BLaER1 treated with 17β-estradiol and CSF1 and Interleukin-3, amounts not matched to agents 10 nM and 100 nM (cell line): ENCODE data around the gene LRRC3B.

Experiments used
- H3K27ac ChIP-seq, 11 experiments: shearing (Covaris generic); formaldehyde crosslinking; 2 replicates each; pipeline ENCODE4 v1.8.1; 2022
- H3K27me3 ChIP-seq, 11 experiments: shearing (Covaris generic); formaldehyde crosslinking; 2 replicates each; pipeline ENCODE4 v1.8.1; 2022
- H3K36me3 ChIP-seq, 11 experiments: shearing (Covaris generic); formaldehyde crosslinking; 2 replicates each; pipeline ENCODE4 v1.8.1; 2022
- H3K4me1 ChIP-seq, 10 experiments: shearing (Covaris generic); formaldehyde crosslinking; 2 replicates each; pipeline ENCODE4 v1.8.1; 2022
- H3K4me2 ChIP-seq, 11 experiments: shearing (Covaris generic); formaldehyde crosslinking; 2 replicates each; pipeline ENCODE4 v1.8.1; 2022
- H3K4me3 ChIP-seq, 10 experiments: shearing (Covaris generic); formaldehyde crosslinking; 2 replicates each; pipeline ENCODE4 v1.8.1; 2022
- H3K9ac ChIP-seq, 11 experiments: shearing (Covaris generic); formaldehyde crosslinking; 2 replicates each; pipeline ENCODE4 v1.8.1; 2022
- H3K9me3 ChIP-seq, 11 experiments: shearing (Covaris generic); formaldehyde crosslinking; replicated peaks in 1 of 11; 2 replicates each; pipeline ENCODE4 v1.8.1; 2022
- H4K20me1 ChIP-seq, 11 experiments: shearing (Covaris generic); formaldehyde crosslinking; 2 replicates each; pipeline ENCODE4 v1.8.1; 2022
- Cebpa-rat ChIP-seq, 11 experiments: shearing (Covaris generic); IDR thresholded peaks; 2 replicates each; pipeline ENCODE4 v1.8.1; 2022

LRRC3B gene

GRCh38 chr3:26622621-26623418 is at the start of gene LRRC3B:
Gene LRRC3B, plus strand, starts transcription at chr3:26622772. Its CDS starts 86,901 bp downstream, at chr3:26709673.
- Histone ChIP-seq H3K36me3 (no peaks in the 10 kb centered on the region; a peak in 1 of 22 replicates), H3K4me2 (peak within 1 kb of the TSS; percentile 73 to 98 (median 92)), H3K9me3 (peaks cover 0 to 32% (median 9%) of the 10 kb centered on the region in 11 experiments; a peak in 14 of 22 replicates), H3K27ac (no peak within 1 kb of the TSS), H3K9ac (peak within 1 kb of the TSS in 1 of 11 experiments; percentile 31; a peak in 2 of 22 replicates), H4K20me1 (peaks cover 0 to 32% (median 10%) of the 10 kb centered on the region in 11 experiments; a peak in 13 of 22 replicates), H3K4me1 (peaks cover 12 to 33% (median 24%) of the 10 kb centered on the region in 10 experiments; a peak in 17 of 20 replicates), H3K4me3 (peak within 1 kb of the TSS; percentile 43 to 67 (median 59)), H3K27me3 (peaks cover 62 to 87% (median 73%) of the 10 kb centered on the region in 11 experiments)
- TF ChIP-seq Cebpa-rat (IDR thresholded peaks at IDR 0.05) = no peak

GRCh38 chr3:26574766-26575165 is 47.8 kb upstream of the LRRC3B start:
- no peaks in the 10 kb centered on the region for H4K20me1 ChIP-seq
- TF ChIP-seq Cebpa-rat (IDR thresholded peaks at IDR 0.05) = no peak
- H3K9ac ChIP-seq = no peak overlapping the region
- 0 out of 22 replicates have a peak overlapping the region, but pooled peaks of 1 of the 11 experiments have one; percentile 5 for H3K4me2 ChIP-seq
- H3K27me3 ChIP-seq = no peaks in the 10 kb centered on the region
- H3K4me3 ChIP-seq = no peak overlapping the region
- H3K36me3 ChIP-seq = no peaks in the 10 kb centered on the region
- peaks cover 0 to 20% (median 6%) of the 10 kb centered on the region in 11 experiments; a peak in 6 of 22 replicates for H3K9me3 ChIP-seq
- no peak overlapping the region for H3K27ac ChIP-seq
- H3K4me1 ChIP-seq = peaks cover 0 to 6% (median 0%) of the 10 kb centered on the region in 10 experiments; a peak in 2 of 20 replicates

- peaks cover 0 to 20% (median 5%) of the 10 kb centered on the region in 11 experiments; a peak in 9 of 22 replicates for H3K9me3 ChIP-seq
- peaks cover 0 to 6% (median 0%) of the 10 kb centered on the region in 10 experiments; a peak in 2 of 20 replicates for H3K4me1 ChIP-seq
- no peak for TF ChIP-seq Cebpa-rat (IDR thresholded peaks at IDR 0.05)
- H3K36me3 ChIP-seq = no peaks in the 10 kb centered on the region
- H3K4me3 ChIP-seq = no peak overlapping the region
- H4K20me1 ChIP-seq = no peaks in the 10 kb centered on the region
- no peak overlapping the region for H3K9ac ChIP-seq
- H3K4me2 ChIP-seq = no peak overlapping the region
- no peaks in the 10 kb centered on the region for H3K27me3 ChIP-seq
- no peak overlapping the region for H3K27ac ChIP-seq
Observed at GRCh38 chr3:26579116-26579515, 43.5 kb upstream of the LRRC3B start.

GRCh38 chr3:26587571-26587970 is 35.0 kb upstream of the LRRC3B start:
- H3K9me3 ChIP-seq = no peaks in the 10 kb centered on the region
- H3K9ac ChIP-seq = no peak overlapping the region
- no peak for TF ChIP-seq Cebpa-rat (IDR thresholded peaks at IDR 0.05)
- H3K4me2 ChIP-seq = no peak overlapping the region
- no peak overlapping the region for H3K27ac ChIP-seq
- H4K20me1 ChIP-seq = no peaks in the 10 kb centered on the region
- H3K4me3 ChIP-seq = no peak overlapping the region
- 0 out of 20 replicates have a peak, but pooled peaks cover 0 to 4% (median 0%) of the 10 kb centered on the region in 10 experiments for H3K4me1 ChIP-seq
- no peaks in the 10 kb centered on the region for H3K36me3 ChIP-seq
- H3K27me3 ChIP-seq = no peaks in the 10 kb centered on the region

GRCh38 chr3:26588931-26589330 is 33.6 kb upstream of the LRRC3B start:
- H3K4me1 ChIP-seq = peaks cover 0 to 10% (median 0%) of the 10 kb centered on the region in 10 experiments; a peak in 1 of 20 replicates
- H3K4me3 ChIP-seq = no peak overlapping the region
- no peak overlapping the region for H3K9ac ChIP-seq
- no peak overlapping the region for H3K4me2 ChIP-seq
- no peaks in the 10 kb centered on the region for H3K36me3 ChIP-seq
- H3K9me3 ChIP-seq = no peaks in the 10 kb centered on the region
- no peak for TF ChIP-seq Cebpa-rat (IDR thresholded peaks at IDR 0.05)
- H3K27ac ChIP-seq = no peak overlapping the region
- no peaks in the 10 kb centered on the region for H4K20me1 ChIP-seq
- H3K27me3 ChIP-seq = no peaks in the 10 kb centered on the region

GRCh38 chr3:26589678-26590077 is 32.9 kb upstream of the LRRC3B start:
- no peak overlapping the region for H3K4me3 ChIP-seq
- H3K9ac ChIP-seq = no peak overlapping the region
- no peak for TF ChIP-seq Cebpa-rat (IDR thresholded peaks at IDR 0.05)

GRCh38 chr3:26590919-26591484 is 31.6 kb upstream of the LRRC3B start:
- H3K9me3 ChIP-seq = no peaks in the 10 kb centered on the region
- H3K4me1 ChIP-seq = peaks cover 0 to 10% (median 2%) of the 10 kb centered on the region in 10 experiments; a peak in 9 of 20 replicates
- H4K20me1 ChIP-seq = no peaks in the 10 kb centered on the region
- 0 out of 22 replicates have a peak overlapping the region, but pooled peaks of 1 of the 11 experiments have one; percentile 4 for H3K4me2 ChIP-seq
- no peak overlapping the region for H3K4me3 ChIP-seq
- H3K27me3 ChIP-seq = no peaks in the 10 kb centered on the region
- no peak overlapping the region for H3K27ac ChIP-seq
- no peak for TF ChIP-seq Cebpa-rat (IDR thresholded peaks at IDR 0.05)
- H3K36me3 ChIP-seq = no peaks in the 10 kb centered on the region
- H3K9ac ChIP-seq = no peak overlapping the region

More at GRCh38 chr3:26589678-26590077, 32.9 kb upstream of the LRRC3B start:
- no peak overlapping the region for H3K4me2 ChIP-seq
- no peaks in the 10 kb centered on the region for H3K36me3 ChIP-seq
- peaks cover 0 to 10% (median 0%) of the 10 kb centered on the region in 10 experiments; a peak in 1 of 20 replicates for H3K4me1 ChIP-seq
- H3K27me3 ChIP-seq = no peaks in the 10 kb centered on the region
- H4K20me1 ChIP-seq = no peaks in the 10 kb centered on the region
- H3K27ac ChIP-seq = no peak overlapping the region
- no peaks in the 10 kb centered on the region for H3K9me3 ChIP-seq

- H3K36me3 ChIP-seq = no peaks in the 10 kb centered on the region
- H3K27me3 ChIP-seq = no peaks in the 10 kb centered on the region
- H3K9me3 ChIP-seq = no peaks in the 10 kb centered on the region
- H3K27ac ChIP-seq = no peak overlapping the region
- no peak overlapping the region for H3K4me3 ChIP-seq
- H3K4me2 ChIP-seq = no peak overlapping the region
- no peak overlapping the region for H3K9ac ChIP-seq
- H3K4me1 ChIP-seq = peaks cover 0 to 13% (median 9%) of the 10 kb centered on the region in 10 experiments; a peak in 15 of 20 replicates
- no peak for TF ChIP-seq Cebpa-rat (IDR thresholded peaks at IDR 0.05)
- H4K20me1 ChIP-seq = no peaks in the 10 kb centered on the region
Observed at GRCh38 chr3:26591926-26592325, 30.6 kb upstream of the LRRC3B start.

- Histone ChIP-seq H3K36me3 (no peaks in the 10 kb centered on the region), H3K4me3 (no peak overlapping the region), H3K9ac (no peak overlapping the region), H3K27me3 (no peaks in the 10 kb centered on the region), H3K4me2 (no peak overlapping the region), H3K9me3 (no peaks in the 10 kb centered on the region), H4K20me1 (no peaks in the 10 kb centered on the region), H3K4me1 (peaks cover 0 to 13% (median 9%) of the 10 kb centered on the region in 10 experiments; a peak in 15 of 20 replicates), H3K27ac (no peak overlapping the region)
- no peak for TF ChIP-seq Cebpa-rat (IDR thresholded peaks at IDR 0.05)
Observed at GRCh38 chr3:26592451-26592850, 30.1 kb upstream of the LRRC3B start.
